ENCODE data around the gene ZNF564.
"Not testable (repeated sequence)": the region's sequence is repeated elsewhere in the genome, so short reads cannot be mapped to it uniquely, and the experiment has no call there.

Gene ZNF564

DNA sequence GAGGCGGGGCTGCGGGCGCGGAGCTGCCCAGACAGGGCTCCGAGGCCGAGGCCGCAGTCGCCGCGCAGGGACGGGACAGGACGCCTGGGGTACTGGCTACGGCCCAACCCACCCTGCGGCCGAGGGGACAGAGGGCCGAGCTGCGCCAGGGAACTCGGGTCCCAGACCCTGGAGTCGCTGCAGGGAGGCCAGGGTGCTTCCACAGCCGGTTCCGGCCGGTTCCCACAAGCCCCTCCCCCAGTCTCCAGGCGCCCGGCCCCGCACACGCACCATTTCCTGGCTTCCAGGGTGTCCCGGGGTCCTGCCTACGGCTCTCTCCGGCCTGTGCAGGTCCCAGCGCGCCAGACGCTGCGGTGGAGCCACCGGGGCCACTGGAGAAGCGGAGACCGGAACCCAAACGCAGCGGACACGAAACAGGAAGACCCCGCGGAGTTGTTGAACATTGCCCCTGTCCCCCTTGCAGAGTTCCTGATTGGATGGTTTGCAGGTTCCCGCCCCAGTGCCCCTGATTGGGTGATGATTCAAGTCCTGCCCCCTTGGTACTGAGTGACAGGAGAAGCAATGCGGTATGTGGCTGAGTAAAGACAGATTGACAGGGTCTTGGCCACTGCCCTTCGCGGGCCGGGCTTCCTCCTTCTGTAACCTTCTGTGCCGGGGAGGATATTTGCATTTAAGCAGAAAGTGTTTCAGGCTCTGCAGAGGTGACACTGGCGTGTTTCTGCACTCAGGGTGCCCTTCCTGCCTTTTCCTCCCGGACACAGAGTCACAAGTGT, at the start of gene ZNF564:
ZNF564 (minus strand) TSS at position 423 of the 773 bp plus-strand sequence; CDS start at position 273, 150 bp downstream.
- in situ Hi-C loops (cut with HindIII; ENCODE audit: low sequenced_read_pairs): no loop called here

DNA sequence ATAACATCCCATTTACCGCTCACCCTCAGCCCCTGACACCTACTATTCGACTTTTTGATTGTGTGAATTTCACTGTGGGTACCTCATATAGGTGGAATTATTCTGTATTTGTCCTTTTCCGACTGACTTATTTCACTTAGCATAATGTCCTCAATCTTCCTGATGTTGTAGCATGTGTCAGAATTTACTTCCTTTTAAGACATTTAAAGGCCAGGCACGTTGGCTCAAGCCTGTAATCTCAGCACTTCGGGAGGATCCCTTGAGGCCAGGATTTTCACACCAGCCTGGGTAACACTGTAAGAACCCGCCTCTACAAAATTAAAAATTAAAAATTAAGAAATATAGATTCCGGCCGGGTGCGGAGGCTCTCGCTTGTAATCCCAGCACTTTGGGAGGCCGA, 46.3 kb upstream of the ZNF564 start:
- in situ Hi-C loops (cut with HindIII; ENCODE audit: low sequenced_read_pairs): no loop called here

DNA sequence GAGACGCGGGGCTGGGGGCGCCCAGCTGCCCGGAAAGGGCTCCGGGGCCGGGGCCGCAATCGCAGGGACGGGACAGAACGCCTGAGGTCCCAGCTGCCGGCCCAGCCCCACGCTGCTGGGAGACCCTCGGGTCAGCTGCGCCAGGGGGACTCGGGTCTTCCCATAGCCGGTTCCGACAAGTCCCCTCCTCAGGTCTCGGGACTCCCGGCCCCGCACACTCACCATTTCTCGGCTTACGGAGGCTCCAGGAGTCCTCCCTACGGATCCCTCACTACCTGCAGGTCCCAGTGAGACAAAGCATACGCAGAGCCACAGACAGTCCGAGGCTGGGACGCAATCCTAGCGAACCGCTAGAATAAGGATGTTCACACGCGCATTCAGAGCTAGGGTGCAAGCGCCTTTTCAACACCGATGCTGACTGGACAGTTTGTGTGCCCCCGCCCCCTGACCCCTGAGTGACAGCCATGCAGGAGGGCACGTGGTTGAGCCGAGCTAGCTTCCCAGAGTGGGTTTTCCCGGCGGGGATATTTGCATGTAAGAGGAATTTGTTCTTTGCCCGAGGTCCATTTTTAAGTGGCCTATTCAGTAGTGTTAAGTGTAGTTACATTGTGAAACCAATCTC, 45.8 kb upstream of the ZNF564 start:
- in situ Hi-C loops (cut with HindIII; ENCODE audit: low sequenced_read_pairs): no loop called here

DNA sequence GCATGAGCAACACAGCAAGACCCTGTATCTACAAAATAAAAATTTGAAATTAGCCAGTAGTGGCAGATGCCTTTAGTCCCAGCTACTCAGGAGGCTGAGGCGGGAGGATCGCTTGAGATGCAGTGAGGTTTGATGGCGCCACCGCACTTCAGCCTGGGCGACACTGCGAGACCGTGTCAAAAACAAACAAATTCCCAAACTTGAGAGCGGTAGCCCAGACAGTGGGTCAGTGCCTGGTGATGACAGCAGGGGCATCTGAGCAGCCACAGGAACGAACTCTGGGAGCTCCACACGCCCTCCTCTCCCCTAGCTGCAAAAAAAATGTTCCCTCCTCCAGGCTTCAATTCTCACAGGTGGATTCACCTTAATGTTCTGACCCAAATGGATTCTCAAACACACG, 45.2 kb upstream of the ZNF564 start:
- in situ Hi-C loops (cut with HindIII; ENCODE audit: low sequenced_read_pairs): no loop called here

DNA sequence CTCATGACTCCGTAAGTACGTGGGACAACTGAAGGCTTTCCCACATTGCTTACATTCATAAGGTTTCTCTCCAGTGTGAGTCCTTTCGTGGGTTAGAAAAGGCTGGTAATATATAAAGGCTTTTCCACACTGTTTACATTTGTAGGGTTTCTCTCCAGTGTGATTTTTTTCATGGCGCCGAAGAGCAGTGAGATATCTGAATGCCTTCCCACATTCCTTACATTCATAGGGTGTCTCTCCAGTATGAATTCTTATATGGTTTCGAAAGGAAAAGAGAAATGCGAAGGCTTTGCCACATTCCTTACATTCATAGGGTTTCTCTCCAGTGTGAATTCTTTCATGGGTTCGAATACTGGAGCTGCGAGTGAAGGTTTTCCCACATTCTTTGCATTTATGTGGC, 29.8 kb upstream of the ZNF564 start:
- in situ Hi-C loops (cut with HindIII; ENCODE audit: low sequenced_read_pairs): no loop called here

DNA sequence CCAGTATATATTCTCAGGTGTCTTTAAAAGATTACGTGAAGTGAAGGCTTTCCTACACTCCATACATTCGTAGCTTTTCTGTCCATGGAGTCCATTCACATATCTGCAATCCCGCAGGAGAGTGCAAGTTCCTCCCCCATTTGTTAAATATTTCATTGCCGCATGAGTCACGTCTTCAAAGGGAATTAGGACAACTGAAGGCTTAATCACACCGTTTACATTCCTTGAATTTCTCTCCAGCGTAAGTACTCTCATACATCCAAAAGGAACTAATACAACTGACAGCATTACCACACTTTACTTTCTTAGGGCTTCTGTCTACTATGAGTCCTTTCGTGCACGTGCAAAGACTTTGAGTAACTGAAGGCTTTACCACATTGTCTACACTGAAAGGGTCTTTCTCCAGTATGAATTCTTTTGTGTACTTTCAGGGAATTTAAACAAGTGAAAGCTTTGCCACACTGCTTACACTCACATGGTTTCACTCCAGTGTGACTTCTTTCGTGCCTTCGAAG, 29.0 kb upstream of the ZNF564 start:
- in situ Hi-C loops (cut with HindIII; ENCODE audit: low sequenced_read_pairs): no loop called here

DNA sequence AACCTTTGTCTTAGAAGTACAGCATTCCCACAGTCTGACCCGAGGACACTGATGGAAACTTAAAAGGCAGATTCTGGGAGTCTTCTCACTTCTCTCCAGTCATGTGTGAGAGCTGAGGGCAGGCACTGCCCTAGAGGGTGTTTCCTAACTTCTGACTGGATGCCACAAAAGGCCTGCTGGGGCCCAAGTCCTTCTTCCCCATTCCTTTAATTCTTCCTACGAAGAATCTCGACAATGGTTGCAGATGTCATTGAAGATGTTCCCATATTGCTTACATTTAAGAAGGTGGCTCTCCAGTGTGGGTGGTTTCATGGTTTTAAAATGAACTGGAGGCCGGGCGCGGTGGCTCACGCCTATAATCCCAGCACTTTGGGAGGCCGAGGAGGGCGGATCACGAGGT, 27.4 kb upstream of the ZNF564 start:
- in situ Hi-C loops (cut with HindIII; ENCODE audit: low sequenced_read_pairs): no loop called here

DNA sequence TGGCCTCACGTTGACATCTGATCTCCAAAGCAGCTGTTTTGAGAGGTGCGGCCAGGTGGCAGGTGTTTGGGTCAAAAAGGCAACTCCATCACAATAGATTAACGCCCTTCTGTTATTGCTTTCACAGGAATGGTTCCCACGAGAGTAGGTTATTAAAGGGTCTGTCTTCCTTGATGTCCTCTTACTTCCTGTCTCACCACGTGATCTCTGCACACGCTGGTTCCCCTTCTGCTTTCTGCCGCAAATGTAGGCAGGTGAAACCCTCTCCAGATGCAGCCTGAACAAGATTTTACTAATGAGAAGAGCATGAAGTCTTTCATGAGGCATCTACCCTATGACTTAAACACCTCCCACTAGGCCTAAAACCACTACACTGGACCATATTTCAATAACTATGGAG, 22.8 kb upstream of the ZNF564 start:
- in situ Hi-C loops (cut with HindIII; ENCODE audit: low sequenced_read_pairs): no loop called here

DNA sequence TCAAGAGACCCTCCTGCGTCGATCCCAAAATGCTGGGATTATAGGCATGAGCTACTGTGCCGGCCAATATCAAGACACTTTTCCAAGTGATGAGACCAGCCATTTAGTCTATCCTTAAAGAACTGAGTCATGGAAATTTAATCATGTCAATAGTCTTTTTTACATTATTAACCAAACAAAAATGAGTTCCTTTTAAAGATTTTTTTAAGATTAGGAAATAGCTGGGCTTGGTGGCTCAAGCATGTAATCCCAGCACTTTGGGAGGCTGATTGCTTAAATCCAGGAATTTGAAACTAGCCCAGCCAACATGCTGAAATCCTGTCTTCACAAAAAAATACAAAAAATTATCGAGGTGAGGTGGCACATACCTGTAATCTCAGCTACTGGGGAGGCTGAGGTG, 16.7 kb upstream of the ZNF564 start:
- in situ Hi-C loops (cut with HindIII; ENCODE audit: low sequenced_read_pairs): no loop called here

DNA sequence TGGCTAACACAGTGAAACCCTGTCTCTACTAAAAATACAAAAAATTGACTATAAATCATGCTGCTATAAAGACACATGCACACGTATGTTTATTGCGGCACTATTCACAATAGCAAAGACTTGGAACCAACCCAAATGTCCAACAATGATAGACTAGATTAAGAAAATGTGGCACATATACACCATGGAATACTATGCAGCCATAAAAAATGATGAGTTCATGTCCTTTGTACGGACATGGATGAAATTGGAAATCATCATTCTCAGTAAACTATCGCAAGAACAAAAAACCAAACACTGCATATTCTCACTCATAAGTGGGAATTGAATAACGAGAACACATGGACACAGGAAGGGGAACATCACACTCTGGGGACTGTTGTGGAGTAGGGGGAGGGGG, 15.1 kb upstream of the ZNF564 start:
- in situ Hi-C loops (cut with HindIII; ENCODE audit: low sequenced_read_pairs): not testable (repeated sequence)

DNA sequence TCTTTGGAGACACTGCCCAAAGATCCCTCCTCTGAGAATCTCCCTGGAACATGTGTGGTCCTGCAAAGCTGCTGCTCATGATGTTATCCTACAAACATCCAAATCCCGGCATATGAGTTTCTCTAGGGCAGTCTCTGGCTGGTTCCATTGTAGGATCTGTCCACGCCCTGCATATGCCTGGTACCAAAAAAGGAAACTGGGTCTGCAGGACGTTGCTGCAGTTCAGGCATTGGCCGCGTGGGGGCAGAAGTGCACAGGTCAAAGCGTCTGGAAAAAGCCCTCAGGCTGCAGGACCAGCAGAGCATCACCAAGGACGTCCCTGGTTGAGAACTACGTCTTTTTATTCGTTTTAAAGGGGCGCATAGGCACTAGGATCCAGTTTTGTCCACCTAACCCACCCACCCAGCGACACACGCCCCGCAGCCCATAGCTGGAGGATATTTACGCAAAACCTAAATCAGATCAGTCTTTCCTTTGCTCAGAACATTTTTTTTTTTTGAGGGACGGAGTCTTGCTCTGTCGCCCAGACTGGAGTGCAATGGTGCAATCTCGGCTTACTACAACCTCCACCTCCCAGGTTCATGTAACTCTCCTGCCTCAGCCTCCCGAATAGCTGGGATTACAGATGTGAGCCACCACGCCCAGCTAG, 12.9 kb upstream of the ZNF564 start:
- in situ Hi-C loops (cut with HindIII; ENCODE audit: low sequenced_read_pairs): no loop called here

DNA sequence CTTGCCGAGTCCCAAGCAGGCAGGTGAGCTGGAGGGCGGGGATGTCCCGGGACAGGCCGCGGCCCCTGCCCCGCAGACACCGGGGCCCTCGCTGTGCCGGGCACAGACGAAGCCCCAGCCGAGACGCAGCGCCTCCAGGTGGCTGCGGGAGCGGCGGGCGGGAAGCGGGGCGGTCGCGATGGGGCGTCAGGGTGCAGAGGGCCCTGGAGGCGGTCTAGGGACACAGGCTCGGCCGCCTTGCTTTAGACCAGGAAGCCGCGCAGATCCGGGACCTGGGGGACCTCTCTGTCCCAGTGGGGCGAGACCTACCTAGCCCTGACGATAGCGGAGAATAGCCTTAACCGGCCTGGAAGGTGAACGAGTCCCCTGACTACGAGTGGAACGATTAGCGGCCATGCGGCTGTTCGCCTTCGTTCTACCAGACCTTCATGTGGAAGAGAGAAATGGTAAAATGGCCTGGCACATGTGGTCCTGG, 4.2 kb upstream of the ZNF564 start:
- in situ Hi-C loops (cut with HindIII; ENCODE audit: low sequenced_read_pairs): no loop called here

DNA sequence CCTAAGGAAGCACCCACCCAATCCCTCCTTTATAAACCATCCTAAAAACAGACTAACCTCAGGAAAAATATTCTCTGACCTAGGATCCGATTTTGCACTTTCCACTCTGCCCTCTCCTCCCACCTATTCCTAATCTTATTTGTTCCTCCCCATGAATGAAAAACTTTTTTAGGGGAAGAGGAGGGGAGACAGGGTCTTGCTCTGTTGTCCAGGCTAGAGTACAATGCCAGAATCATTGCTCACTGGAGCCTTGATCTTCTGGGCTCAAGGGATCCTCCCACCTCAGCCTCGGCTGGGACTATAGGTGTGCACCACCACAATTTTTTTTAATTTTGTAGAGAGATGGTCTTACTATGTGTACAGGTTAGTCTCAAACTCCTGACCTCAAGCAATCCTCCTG, 4.4 kb downstream of the ZNF564 start:
- in situ Hi-C loops (cut with HindIII; ENCODE audit: low sequenced_read_pairs): no loop called here

DNA sequence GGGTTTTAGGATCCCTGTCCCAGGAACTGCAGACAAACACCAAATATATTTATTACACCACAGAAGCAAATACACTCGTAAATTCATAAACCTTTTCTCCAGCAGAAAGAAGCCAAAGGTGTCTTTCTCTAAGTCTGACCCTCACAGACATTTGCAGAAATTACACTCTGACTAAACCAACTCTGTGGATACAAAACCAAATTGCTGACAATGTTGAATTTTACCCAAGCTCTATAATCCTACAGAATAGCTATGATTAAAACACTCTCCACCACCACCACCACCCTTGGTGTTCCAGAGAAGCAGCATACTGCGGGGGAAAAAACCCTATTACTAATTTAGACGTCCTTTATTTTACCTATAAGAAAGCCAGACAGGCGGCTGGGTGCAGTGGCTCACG, 5.2 kb downstream of the ZNF564 start:
- in situ Hi-C loops (cut with HindIII; ENCODE audit: low sequenced_read_pairs): no loop called here

DNA sequence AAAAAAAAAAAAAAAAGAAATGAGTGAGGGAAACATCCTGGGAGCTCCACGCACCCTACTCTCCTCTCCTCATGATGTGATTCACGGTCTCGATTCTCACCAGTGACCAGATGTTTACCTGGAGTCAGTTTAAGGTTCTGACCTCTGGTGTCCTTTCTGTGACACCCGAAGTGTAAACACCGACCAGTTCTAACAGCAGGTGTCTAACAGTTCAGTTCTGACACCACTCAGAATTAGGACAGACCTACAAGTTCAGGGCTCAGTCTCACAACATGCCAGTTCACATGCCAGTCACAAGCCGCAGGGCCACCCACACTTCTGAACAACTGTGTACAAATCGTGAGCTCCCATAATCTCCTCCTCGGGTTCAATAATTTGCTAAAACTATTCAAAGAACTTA, 6.0 kb downstream of the ZNF564 start:
- in situ Hi-C loops (cut with HindIII; ENCODE audit: low sequenced_read_pairs): no loop called here

DNA sequence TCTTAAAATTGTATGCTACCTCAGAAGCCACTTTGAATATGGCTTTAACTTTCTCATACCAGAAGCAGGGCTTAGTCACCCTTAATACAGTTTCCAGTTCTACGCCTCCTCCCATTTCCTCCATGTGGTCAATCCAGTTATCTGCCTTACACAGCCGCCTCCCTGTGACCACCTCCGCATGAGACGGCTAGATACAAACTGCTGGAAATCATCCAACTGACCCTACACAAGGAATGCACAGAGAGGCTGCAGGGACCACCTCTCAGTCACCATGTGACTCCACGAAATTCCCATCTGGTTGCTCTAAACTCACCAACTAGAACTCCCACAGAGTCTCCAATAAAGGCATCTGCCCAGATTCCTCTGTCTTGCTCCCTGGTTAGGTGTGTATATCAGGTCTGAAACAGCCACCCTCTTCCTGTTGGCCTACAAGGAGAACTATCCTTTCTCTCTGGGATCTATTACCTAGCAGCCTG, 6.8 kb downstream of the ZNF564 start:
- in situ Hi-C loops (cut with HindIII; ENCODE audit: low sequenced_read_pairs): no loop called here

DNA sequence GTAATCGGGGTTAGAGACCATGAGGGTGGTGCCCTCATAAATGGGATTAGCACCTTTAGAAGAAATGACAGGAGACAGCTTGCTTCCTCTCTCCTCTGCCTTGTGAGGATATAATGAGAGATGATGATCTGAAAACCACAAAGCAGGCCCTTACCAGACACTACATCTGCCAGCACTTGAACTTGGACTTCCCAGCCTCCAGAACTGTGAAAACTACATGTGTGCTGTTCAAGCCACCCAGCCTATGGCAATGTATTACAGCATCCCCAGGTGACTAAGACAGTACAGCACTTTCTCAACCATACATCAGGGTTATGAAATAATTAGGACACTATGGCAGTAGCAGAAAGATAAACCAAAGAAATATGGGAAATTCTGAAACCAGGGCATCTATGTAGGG, 7.4 kb downstream of the ZNF564 start:
- in situ Hi-C loops (cut with HindIII; ENCODE audit: low sequenced_read_pairs): no loop called here

DNA sequence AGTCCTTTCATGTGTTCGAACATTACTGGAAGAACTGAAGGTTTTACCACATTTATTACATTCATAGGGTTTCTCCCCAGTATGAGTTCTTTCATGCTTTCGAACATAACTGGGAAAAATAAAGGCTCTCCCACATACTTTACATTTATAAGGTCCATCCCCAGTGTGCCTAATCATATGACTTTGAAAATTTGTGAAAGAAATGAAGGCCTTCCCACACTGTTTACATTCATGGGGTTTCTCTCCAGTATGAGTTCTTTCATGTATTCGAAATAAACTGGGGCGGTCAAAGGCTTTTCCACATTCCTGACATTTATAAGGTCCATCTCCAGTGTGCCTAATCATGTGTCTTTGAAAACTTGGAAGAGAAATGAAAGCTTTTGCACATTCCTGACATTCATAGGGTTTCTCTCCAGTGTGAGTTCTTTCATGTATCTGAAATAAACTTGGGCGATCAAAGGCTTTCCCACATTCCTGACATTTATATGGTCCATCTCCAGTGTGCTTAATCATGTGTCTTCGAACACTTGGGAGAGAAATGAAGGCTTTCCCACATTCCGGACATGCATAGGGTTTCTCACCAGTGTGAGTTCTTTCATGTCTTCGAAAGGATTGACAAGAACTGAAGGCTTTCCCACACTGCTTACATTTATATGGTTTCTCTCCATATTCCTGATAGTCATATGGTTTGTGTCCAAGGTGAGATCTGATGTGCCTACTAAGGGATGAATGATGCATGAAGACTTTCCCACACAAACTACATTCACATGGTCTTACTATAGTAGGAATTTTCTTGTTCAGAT, 24.0 kb downstream of the ZNF564 start:
- in situ Hi-C loops (cut with HindIII; ENCODE audit: low sequenced_read_pairs): no loop called here

DNA sequence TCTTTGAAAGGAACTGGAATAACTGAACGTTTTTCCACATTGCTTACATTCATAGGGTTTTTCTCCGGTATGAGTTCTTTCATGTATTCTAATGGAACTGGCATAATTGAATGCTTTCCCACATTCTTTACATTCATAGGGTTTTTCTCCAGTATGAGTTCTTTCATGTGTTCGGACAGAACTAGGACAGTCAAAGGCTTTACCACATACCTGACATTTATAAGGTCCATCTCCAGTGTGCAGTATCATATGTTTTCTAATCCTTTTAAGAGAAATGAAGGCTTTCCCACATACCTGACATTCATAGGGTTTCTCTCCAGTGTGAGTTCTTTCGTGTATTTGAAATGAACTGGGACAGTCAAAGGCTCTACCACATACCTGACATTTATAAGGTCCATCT, 24.7 kb downstream of the ZNF564 start:
- in situ Hi-C loops (cut with HindIII; ENCODE audit: low sequenced_read_pairs): no loop called here

DNA sequence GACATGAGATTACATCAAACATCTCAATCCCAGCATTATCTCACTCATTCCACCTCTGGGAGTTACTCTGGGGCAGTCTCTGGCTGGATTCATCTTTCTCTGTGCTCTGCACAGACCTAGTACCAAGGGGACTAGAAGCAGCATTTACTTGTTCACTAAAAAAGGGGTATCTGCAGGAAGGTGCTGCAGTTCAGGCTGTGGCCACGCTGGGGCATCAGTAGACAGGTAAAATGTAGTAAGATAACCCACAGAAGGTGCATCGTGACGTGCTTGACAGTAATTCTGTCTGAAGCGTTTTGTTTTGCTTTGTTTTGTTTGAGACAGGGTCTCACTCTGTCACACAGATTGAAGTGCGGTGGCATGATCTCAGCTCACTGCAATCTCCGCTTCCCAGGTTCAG, 29.3 kb downstream of the ZNF564 start:
- in situ Hi-C loops (cut with HindIII; ENCODE audit: low sequenced_read_pairs): no loop called here

DNA sequence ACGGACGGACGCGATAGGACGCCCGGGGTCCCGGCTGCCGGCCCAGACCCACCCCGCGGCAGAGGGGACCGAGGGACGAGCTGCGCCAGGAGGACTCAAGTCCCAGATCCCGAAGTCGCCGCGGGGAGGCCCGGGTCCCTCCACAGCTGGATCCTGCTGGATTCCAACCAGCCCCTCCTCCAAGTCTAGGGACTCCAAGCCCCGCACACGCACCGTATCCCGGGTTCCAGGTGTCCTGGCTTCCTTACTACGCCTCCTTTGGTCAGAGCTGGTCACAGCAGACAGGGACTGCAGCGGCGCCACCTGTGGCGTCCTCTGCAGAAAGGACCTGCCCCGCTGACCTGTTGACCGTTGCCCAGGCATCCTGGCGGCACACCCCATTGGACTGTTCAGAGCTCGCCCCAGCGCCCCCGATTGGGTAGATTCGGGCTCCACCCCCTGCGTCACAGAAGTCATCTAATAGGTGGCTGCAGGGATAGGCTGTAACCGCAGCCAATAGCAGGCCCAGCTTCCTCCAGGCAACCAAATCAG, 37.7 kb downstream of the ZNF564 start:
- in situ Hi-C loops (cut with HindIII; ENCODE audit: low sequenced_read_pairs): no loop called here

All from DLD1 (cell line).